GM06990 (cell line): ENCODE data around the gene SH3PXD2A.

Experiments
- DNase-seq: peaks from one replicate; pipeline ENCODE4 v3.0.0-alpha.2; 2011; ENCODE audit not compliant: insufficient read length; ENCODE audit errors: extremely low read depth
- H3K27me3 ChIP-seq: replicated peaks from 2 replicates; pipeline ENCODE4 v1.6.0; 2011; ENCODE audit warnings: low read length; ENCODE audit not compliant: control insufficient read depth, insufficient read depth
- H3K36me3 ChIP-seq: 2 replicates; pipeline ENCODE4 v1.5.1; 2011; ENCODE audit warnings: low read length; ENCODE audit not compliant: control insufficient read depth, insufficient read depth
- H3K4me3 ChIP-seq: replicated peaks from 2 replicates; pipeline ENCODE4 v1.5.1; 2011; ENCODE audit warnings: low read depth, mild to moderate bottlenecking, control low read depth, low read length
- CTCF ChIP-seq: IDR thresholded peaks from 2 replicates; pipeline ENCODE4 v1.5.1; 2011; ENCODE audit warnings: low read length, control low read depth, mild to moderate bottlenecking, inconsistent platforms; ENCODE audit not compliant: insufficient read depth, poor library complexity, severe bottlenecking

The SH3PXD2A gene

GRCh38 chr10:103720328-103720963 is 134.9 kb downstream of the SH3PXD2A start:
- TF ChIP-seq CTCF: no peak
- no peak for DNase-seq
- H3K4me3 ChIP-seq: no peak overlapping the region
- H3K27me3 ChIP-seq: no peaks in the 10 kb centered on the region; the same call in 1 of the 2 replicates
- no peaks in the 10 kb centered on the region for H3K36me3 ChIP-seq

GRCh38 chr10:103719036-103719435 is 136.3 kb downstream of the SH3PXD2A start:
- TF ChIP-seq CTCF: no peak
- H3K4me3 ChIP-seq: no peak overlapping the region
- no peak for DNase-seq
- no peaks in the 10 kb centered on the region; the same call in 1 of the 2 replicates for H3K27me3 ChIP-seq
- H3K36me3 ChIP-seq: no peaks in the 10 kb centered on the region

- no peaks in the 10 kb centered on the region for H3K36me3 ChIP-seq
- H3K4me3 ChIP-seq: no peak overlapping the region
- H3K27me3 ChIP-seq: no peaks in the 10 kb centered on the region; the same call in 1 of the 2 replicates
- no peak for DNase-seq
- TF ChIP-seq CTCF: no peak
Measured at GRCh38 chr10:103718247-103718620, 137.1 kb downstream of the SH3PXD2A start.

GRCh38 chr10:103717341-103718246 is 137.8 kb downstream of the SH3PXD2A start:
- Histone ChIP-seq H3K4me3 (no peak overlapping the region), H3K36me3 (no peaks in the 10 kb centered on the region), H3K27me3 (no peaks in the 10 kb centered on the region; the same call in 1 of the 2 replicates)
- TF ChIP-seq CTCF: no peak
- no peak for DNase-seq

GRCh38 chr10:103716206-103717160 is 138.9 kb downstream of the SH3PXD2A start:
- Histone ChIP-seq H3K27me3 (no peaks in the 10 kb centered on the region; the same call in 1 of the 2 replicates), H3K4me3 (no peak overlapping the region), H3K36me3 (no peaks in the 10 kb centered on the region)
- no peak for TF ChIP-seq CTCF
- DNase-seq: no peak
